ENCODE measurements around the gene RALGDS. TPM values are rescaled to one million over a fixed set of nuclear protein-coding genes. Genes with fewer than 3 reads are reported as not detected.

RALGDS gene
- total RNA-seq, 1 experiment from 2014 or later: 24.8 TPM

DNA sequence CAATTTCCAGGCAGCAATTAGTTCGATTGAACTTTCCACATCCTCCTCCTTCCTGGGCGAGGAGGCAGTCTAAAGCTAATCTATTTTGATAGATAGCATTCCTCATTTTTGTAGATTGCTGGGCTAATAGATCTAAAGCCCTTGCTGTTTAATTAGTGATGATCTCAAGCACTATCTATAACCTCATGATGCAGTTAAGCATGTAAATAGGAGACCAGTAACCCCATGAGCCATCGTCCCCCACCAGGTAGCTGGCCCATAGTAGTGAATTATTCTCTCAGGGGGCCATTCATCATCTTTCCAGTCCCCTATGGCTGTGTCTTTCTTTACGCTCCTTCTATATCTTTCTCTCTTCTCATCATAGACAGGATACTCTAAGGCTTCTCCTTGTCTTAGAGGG lies 44.3 kb downstream of the RALGDS start:
- POLR2A ChIA-PET (ENCODE audit: unreplicated experiment): interaction anchor here (0.6 kb wide), 1 partner anchor 13 kb away, joined by 8 read pairs; no protein-coding TSS in a partner anchor
- H3K9me3 ChIP-seq (ENCODE audit: insufficient read depth, low read depth): no peaks in the 10 kb centered on the region
- H3K4me2 ChIP-seq: no peak overlapping the region
- no peak for DNase-seq
- no peak overlapping the region for H3K27ac ChIP-seq
- no peaks in the 10 kb centered on the region for H3K4me1 ChIP-seq (replicated peaks; ENCODE audit: insufficient read depth)
- no peaks in the 10 kb centered on the region for H3K9me2 ChIP-seq (ENCODE audit: insufficient read depth)
- no peaks in the 10 kb centered on the region for H3K36me3 ChIP-seq (ENCODE audit: low read depth)
- intact Hi-C loops (cut with micrococcal nuclease; ENCODE audit: unreplicated experiment): no loop called here
- CTCF ChIA-PET: no interaction called here
- no peaks in the 10 kb centered on the region for H3K79me2 ChIP-seq (ENCODE audit: low read depth)
- H3K27me3 ChIP-seq (ENCODE audit: insufficient read depth, low read depth): peaks cover 53% of the 10 kb centered on the region
- H3F3A ChIP-seq (ENCODE audit: insufficient read depth, low read depth): peaks cover 6% of the 10 kb centered on the region; the same call in 1 of the 2 replicates
- no peak overlapping the region for H3K4me3 ChIP-seq
- no peak overlapping the region for H2AFZ ChIP-seq
- no peaks in the 10 kb centered on the region for H4K20me1 ChIP-seq (ENCODE audit: insufficient read depth)
- no TSS peak for BruUV-seq (replicated peaks)
- TF ChIP-seq, protein P1, sequence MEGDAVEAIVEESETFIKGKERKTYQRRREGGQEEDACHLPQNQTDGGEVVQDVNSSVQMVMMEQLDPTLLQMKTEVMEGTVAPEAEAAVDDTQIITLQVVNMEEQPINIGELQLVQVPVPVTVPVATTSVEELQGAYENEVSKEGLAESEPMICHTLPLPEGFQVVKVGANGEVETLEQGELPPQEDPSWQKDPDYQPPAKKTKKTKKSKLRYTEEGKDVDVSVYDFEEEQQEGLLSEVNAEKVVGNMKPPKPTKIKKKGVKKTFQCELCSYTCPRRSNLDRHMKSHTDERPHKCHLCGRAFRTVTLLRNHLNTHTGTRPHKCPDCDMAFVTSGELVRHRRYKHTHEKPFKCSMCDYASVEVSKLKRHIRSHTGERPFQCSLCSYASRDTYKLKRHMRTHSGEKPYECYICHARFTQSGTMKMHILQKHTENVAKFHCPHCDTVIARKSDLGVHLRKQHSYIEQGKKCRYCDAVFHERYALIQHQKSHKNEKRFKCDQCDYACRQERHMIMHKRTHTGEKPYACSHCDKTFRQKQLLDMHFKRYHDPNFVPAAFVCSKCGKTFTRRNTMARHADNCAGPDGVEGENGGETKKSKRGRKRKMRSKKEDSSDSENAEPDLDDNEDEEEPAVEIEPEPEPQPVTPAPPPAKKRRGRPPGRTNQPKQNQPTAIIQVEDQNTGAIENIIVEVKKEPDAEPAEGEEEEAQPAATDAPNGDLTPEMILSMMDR (conservative IDR thresholded peaks at IDR 0.05): no peak
- no peak for TF ChIP-seq EZH2 (IDR thresholded peaks at IDR 0.05; ENCODE audit: low read depth)

DNA sequence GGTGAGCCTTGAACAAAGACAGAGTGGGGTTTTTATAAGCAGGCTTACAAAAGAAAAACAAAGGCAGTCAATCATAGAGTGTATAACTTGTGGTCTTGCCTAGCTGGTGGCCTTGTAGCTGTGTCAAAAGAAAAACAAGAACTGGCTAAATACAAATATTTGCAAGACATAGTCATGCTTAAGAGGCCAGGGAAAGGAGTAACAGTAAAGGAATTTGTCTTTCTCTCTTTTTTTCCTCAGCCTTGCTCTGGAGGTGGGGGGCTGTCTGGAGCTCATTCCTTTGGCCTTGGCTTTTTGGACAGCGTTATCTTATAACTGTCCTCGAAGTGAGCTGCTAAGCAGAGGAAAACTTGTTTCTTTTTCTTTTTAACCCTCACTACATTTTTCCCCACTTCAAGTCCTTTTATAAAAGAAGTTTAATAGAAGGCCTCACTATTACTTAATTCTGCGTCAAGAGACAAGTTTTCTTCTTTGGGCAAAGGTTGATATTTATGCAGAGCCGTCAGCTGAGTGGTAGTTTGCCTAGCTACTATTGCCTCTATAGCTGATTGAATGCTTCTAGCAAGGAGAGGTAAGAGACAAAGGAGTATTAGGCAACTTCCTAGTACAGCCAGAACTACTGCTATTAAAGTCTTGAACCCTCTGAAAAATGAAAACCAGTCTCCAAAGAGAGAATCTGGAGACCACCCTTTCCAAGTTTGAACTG lies 45.0 kb downstream of the RALGDS start:
- Histone ChIP-seq H3K9me2 (ENCODE audit: insufficient read depth) (no peaks in the 10 kb centered on the region), H3K79me2 (ENCODE audit: low read depth) (no peaks in the 10 kb centered on the region), H3K4me3 (no peak overlapping the region), H3K4me2 (no peak overlapping the region), H3K4me1 (replicated peaks; ENCODE audit: insufficient read depth) (no peaks in the 10 kb centered on the region), H3F3A (ENCODE audit: insufficient read depth, low read depth) (peaks cover 6% of the 10 kb centered on the region; the same call in 1 of the 2 replicates), H3K27ac (no peak overlapping the region), H3K27me3 (ENCODE audit: insufficient read depth, low read depth) (peaks cover 53% of the 10 kb centered on the region), H4K20me1 (ENCODE audit: insufficient read depth) (no peaks in the 10 kb centered on the region), H3K36me3 (ENCODE audit: low read depth) (no peaks in the 10 kb centered on the region), H2AFZ (no peak overlapping the region), H3K9me3 (ENCODE audit: insufficient read depth, low read depth) (no peaks in the 10 kb centered on the region)
- no TSS peak for BruUV-seq (replicated peaks)
- CTCF ChIA-PET: no interaction called here
- peak in 1 of 2 experiments; percentile 43 for DNase-seq
- intact Hi-C loops (cut with micrococcal nuclease; ENCODE audit: unreplicated experiment): no loop called here
- no peak for TF ChIP-seq EZH2 (IDR thresholded peaks at IDR 0.05; ENCODE audit: low read depth)
- POLR2A ChIA-PET (ENCODE audit: unreplicated experiment): interaction anchor here (0.6 to 0.7 kb wide), 3 partner anchors 12 to 170 kb away, joined by 3 to 8 read pairs (median 4); no protein-coding TSS in a partner anchor

- Histone ChIP-seq H4K20me1 (ENCODE audit: insufficient read depth) (no peaks in the 10 kb centered on the region), H3K9me3 (ENCODE audit: insufficient read depth, low read depth) (no peaks in the 10 kb centered on the region), H3K36me3 (ENCODE audit: low read depth) (no peaks in the 10 kb centered on the region), H3K79me2 (ENCODE audit: low read depth) (no peaks in the 10 kb centered on the region), H3K9me2 (ENCODE audit: insufficient read depth) (no peaks in the 10 kb centered on the region), H3K4me2 (no peak overlapping the region), H3F3A (ENCODE audit: insufficient read depth, low read depth) (peaks cover 6% of the 10 kb centered on the region; the same call in 1 of the 2 replicates), H3K4me3 (no peak overlapping the region), H2AFZ (no peak overlapping the region), H3K27me3 (ENCODE audit: insufficient read depth, low read depth) (peaks cover 37% of the 10 kb centered on the region), H3K4me1 (replicated peaks; ENCODE audit: insufficient read depth) (no peaks in the 10 kb centered on the region), H3K27ac (no peak overlapping the region)
- CTCF ChIA-PET: no interaction called here
- intact Hi-C loops (cut with micrococcal nuclease; ENCODE audit: unreplicated experiment): no loop called here
- TF ChIP-seq, protein P1 (conservative IDR thresholded peaks at IDR 0.05): no peak
- no peak for TF ChIP-seq EZH2 (IDR thresholded peaks at IDR 0.05; ENCODE audit: low read depth)
- no TSS peak for BruUV-seq (replicated peaks)
- POLR2A ChIA-PET (ENCODE audit: unreplicated experiment): interaction anchor here (0.5 kb wide), 1 partner anchor 50 kb away, joined by 3 read pairs; no protein-coding TSS in a partner anchor
- DNase-seq: no peak
These were observed 46.9 kb downstream of the RALGDS start for GRCh38 chr9:133074111-133074651.

All from PC-9 (cell line).